ENCODE results near the gene MTA1.

MTA1 gene

DNA sequence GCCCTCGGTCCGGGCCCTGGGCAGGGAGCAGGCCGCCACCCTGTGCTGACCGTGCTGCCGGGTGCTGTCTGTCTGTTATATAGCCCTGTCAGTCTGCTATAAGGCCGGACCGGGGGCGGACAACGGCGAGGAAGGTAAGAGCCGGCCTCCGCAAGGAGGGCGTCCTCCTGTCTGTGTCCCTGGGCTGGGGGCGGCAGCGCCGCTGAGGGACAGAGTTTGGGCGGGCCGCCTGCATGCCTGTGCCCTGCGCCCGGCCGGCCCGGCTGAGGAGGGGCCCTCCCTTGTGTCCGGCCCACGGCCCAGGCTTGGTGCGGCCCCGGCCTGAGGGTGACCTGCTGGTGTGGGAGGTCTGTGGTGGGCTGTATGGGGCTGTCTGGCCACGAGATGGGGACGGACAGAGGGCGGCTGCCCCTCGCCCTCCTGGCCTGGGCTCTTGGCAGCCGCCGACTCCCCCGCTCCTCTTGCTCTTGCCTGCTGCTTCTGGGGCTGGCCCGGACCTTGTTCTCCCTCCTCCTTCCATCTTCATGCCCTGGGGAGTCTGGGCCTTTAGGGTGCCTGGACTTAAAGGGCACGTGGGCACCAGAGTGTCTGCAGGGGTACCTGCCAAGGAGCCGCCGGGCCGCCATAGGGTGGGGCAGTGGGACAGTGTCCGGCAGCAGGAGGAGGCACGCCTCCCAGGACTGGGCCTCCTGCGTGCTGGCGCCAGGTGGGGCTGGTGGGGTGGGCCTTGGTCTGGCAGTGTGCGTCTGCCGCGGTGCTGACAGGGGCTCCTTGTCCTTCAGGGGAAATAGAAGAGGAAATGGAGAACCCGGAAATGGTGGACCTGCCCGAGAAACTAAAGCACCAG lies 29.9 kb downstream of the MTA1 start:
- DNase-seq (ENCODE audit: low read depth in 1 of 2, low spot score in 1 of 2): no peak
- no peak for TF ChIP-seq JUND (IDR thresholded peaks at IDR 0.05; ENCODE audit: low read depth)
- in situ Hi-C loops (cut with HindIII; ENCODE audit: low pct_unique_long_range_greater_than_20kb, low sequenced_read_pairs): no loop called here

DNA sequence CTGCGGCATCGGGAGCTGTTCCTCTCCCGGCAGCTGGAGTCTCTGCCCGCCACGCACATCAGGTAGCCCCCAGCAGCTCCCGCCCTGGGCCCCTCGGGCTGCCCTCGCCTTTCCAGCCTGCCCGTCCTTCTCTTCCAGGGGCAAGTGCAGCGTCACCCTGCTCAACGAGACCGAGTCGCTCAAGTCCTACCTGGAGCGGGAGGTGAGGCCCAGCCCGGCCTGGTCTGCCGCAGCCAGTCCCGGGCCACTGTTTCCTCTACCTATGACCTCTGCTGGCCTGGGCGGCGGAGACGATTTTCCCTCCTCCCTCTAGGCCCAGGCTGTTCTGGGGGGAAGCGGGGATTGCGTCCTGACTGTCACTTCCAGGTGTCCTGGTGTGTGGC lies 30.5 kb downstream of the MTA1 start:
- TF ChIP-seq JUND (IDR thresholded peaks at IDR 0.05; ENCODE audit: low read depth): no peak
- in situ Hi-C loops (cut with HindIII; ENCODE audit: low pct_unique_long_range_greater_than_20kb, low sequenced_read_pairs): no loop called here
- no peak for DNase-seq (ENCODE audit: low read depth in 1 of 2, low spot score in 1 of 2)

DNA sequence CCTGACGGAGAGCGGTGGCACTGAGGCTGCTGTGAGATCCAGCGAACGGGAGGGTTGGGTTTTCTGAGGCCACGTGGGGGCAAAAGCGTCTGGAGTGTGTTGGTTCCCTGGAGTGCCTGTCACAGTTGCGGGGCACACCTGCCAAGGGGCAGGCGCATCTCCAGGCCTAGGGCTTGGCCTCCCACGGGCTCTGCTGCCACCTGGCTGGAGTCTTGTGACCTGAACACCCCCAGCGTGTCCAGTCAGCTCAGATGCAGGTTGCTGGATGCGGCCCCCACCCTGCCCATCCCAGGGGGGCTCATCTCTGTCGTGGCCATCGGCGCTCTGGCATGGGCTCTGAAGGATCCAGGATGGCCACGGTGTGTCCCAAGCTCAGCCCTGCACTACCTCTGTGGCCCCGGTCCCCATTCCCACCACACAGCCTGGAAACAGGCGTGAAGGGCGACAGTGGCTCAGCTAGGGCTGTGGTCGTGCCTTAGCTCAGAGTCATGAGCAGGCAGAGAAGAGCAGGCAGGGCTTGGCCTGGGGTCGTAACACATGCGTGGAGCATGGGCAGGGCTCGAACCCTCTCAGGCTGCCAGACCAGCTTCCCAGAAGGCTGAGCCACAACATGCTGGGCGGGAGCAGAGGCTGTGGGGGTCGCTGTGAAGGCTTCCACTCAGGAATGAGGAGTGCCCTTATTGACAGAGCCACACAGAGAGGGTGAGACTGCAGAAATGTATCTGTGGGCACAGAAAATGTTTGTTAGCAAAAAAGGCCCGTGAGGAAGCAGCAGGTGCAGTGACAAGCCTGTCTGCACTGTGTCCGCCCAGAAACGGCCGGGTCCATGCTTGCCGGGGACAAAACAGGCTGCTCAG lies 31.5 kb downstream of the MTA1 start:
- in situ Hi-C loops (cut with HindIII; ENCODE audit: low pct_unique_long_range_greater_than_20kb, low sequenced_read_pairs): no loop called here
- TF ChIP-seq JUND (IDR thresholded peaks at IDR 0.05; ENCODE audit: low read depth): no peak

DNA sequence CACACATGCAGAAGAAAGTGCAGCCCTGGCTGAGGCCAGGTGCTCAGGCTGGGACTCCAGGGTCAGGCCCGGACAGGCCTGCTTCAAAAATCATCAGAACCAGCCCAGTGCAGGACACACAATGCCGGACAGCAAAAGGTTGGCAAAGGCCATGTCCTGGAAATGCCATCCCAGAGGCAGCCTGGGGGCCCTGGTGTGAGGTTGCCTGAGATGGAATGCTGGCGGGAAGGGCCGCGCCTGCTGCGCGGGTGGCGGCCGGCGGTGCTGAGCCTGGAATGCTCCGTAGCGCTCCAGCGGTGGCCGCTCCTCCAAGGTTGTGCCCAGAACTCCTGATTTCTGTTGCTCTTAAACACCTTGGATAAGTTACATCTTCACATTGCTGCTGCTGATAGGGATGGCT lies 33.3 kb downstream of the MTA1 start:
- in situ Hi-C loops (cut with HindIII; ENCODE audit: low pct_unique_long_range_greater_than_20kb, low sequenced_read_pairs): no loop called here
- TF ChIP-seq JUND (IDR thresholded peaks at IDR 0.05; ENCODE audit: low read depth): no peak
- DNase-seq (ENCODE audit: low read depth in 1 of 2, low spot score in 1 of 2): no peak

More for the DNA sequence above, 31.5 kb downstream of the MTA1 start:
- DNase-seq (ENCODE audit: low read depth in 1 of 2, low spot score in 1 of 2): no peak

DNA sequence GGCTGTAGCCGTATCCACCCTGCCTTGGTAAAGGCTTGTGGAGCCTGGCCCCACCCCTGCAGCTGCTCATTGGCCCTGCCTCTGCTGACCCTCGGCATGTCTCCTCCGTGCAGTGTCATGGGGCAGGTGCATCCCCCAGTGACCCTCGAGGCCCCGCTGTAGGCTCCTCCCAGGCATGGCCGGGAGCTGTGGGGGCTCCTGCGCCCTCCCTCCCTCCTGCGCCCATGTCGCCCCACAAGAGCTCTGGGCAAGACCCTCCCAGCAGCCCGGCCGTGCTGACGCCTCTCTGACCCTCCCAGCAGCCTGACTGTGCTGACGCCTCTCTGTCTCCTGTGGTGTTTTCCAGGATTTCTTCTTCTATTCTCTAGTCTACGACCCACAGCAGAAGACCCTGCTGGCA lies 34.2 kb downstream of the MTA1 start:
- TF ChIP-seq JUND (IDR thresholded peaks at IDR 0.05; ENCODE audit: low read depth): no peak
- in situ Hi-C loops (cut with HindIII; ENCODE audit: low pct_unique_long_range_greater_than_20kb, low sequenced_read_pairs): no loop called here
- no peak for DNase-seq (ENCODE audit: low read depth in 1 of 2, low spot score in 1 of 2)

DNA sequence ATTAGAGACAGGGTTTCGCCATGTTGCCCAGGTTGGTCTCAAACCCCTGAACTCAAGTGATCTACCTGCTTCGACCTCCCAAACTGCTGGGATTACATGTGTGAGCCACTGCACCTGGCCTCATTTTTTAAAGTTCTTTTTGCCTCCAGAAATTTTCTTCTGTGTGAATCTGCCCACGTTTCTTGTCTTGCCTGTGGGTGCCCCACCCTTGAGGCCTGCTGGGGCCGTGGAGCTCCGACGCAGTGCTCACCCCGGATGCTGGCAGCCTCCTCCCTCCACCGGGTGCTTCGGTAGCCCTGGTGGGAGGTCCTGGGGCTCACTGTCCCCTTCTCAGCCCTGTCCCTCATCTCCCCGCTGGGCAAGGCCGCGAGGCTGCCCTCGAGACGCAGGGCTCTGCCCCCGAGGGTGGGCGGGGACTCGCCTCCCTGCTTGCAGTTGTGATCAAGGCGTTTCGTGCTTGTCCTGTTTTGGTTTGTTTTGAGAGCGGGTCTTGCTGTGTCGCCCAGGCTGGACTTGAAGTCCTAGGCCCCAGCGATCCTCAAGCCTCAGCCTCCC lies 35.5 kb downstream of the MTA1 start:
- in situ Hi-C loops (cut with HindIII; ENCODE audit: low pct_unique_long_range_greater_than_20kb, low sequenced_read_pairs): no loop called here
- no peak for DNase-seq (ENCODE audit: low read depth in 1 of 2, low spot score in 1 of 2)
- no peak for TF ChIP-seq JUND (IDR thresholded peaks at IDR 0.05; ENCODE audit: low read depth)

DNA sequence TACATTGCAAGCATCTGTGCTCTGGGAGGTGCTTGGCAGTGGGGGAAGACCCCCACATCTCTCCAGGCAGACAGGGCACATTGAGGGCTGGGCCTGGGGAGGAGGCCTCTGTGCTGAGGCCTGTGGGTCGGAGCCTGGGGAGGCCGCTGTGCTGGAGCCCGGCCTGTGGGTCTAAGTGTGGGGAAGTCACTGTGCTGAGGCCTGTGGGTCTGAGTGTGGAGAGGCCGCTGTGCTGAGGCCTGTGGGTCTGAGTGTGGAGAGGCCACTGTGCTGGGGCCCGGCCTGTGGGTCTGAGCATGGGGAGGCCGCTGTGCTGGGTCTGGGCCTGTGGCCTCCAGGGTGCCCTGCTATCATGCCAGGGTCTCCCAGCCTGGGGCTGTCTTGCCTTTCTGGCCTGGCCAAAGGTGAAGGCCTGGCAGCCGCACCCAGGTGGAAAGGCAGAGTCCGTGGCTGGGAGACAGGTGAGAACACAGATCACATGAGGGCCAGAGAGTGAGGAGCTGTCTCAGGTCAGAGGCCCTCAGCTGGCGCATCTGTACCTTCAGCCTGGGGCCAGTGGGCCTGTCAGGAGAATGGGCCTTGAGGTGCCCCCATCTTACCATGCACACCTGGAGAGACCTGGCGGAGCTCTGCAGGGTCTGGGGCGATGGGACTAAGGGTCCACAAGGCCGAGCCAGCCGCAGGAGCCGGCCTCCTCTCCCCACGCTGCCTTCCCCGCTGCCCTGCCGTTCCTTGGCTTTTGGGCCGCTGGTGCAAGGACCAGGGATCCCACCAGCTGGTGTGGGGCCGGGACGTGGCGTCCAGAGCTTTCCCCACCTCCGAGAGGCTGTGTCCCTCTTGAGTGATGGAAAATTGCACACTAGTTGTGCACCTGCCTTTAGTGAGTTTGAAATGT lies 36.4 kb downstream of the MTA1 start:
- TF ChIP-seq JUND (IDR thresholded peaks at IDR 0.05; ENCODE audit: low read depth): no peak
- DNase-seq (ENCODE audit: low read depth in 1 of 2, low spot score in 1 of 2): no peak
- in situ Hi-C loops (cut with HindIII; ENCODE audit: low pct_unique_long_range_greater_than_20kb, low sequenced_read_pairs): no loop called here

DNA sequence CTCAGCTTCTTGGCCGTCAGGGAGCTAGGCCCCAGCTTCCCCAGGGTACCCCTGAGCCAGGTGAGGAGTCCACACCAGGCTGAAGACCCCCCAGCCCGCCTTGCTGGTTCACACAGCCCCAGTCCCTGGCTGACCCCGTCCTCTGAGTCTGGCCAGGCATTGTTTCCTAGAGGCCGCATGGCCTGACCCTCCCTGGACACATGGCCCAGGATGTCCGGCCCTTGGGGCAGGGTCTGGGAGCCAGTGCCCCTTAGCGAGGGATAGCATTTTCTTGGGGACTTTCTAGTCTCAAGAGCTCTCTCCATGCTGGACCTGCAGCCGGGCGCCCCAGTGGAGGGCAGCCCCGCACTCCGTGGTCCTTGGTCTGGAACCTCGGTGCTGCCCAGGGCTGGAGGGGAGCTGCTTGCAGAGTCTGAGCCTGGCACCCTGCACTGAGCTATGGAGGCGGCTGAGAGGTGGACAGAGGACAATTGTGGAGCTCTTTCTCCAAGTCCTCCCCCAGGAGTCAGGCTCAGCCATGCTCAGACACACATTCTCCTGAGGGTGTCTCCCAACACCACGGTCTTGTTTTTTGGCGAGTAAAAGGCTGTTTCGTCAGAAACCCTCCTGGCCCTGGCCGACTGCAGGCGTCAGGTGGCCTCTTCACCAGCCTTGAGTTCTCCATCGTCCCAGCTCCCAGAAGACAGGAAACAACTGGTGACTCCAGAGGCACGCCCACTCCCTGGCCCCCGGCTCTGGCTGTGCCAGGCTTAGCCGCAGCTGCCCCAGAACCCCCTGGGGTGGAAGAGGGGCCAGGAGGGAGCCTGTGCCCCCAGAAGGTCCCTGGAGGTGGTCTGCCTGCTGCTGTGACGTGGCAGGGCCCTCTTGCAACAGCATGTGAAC lies 37.4 kb downstream of the MTA1 start:
- TF ChIP-seq JUND (IDR thresholded peaks at IDR 0.05; ENCODE audit: low read depth): no peak
- peak; percentile 45 to 52 for DNase-seq (ENCODE audit: low read depth in 1 of 2, low spot score in 1 of 2)
- in situ Hi-C loops (cut with HindIII; ENCODE audit: low pct_unique_long_range_greater_than_20kb, low sequenced_read_pairs): no loop called here

DNA sequence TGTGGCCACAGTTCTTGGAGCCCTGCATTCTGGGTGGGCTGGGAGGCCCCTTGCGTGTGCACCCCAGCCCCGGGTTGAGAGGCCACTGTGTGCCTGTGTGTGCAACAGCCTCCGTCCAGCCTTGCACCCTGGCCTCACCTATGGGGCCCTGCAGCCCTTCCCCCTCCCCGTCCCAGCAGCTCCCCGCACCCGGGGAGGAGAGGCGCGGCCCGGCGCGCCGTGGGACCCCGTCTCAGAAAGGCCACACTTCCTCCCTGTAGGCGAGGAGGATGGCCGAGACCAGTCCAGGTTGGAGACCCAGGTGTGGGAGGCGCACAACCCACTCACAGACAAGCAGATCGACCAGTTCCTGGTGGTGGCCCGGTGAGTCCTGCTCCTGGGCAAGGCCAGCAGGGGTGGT lies 38.4 kb downstream of the MTA1 start:
- in situ Hi-C loops (cut with HindIII; ENCODE audit: low pct_unique_long_range_greater_than_20kb, low sequenced_read_pairs): no loop called here
- TF ChIP-seq JUND (IDR thresholded peaks at IDR 0.05; ENCODE audit: low read depth): no peak
- no peak for DNase-seq (ENCODE audit: low read depth in 1 of 2, low spot score in 1 of 2)

DNA sequence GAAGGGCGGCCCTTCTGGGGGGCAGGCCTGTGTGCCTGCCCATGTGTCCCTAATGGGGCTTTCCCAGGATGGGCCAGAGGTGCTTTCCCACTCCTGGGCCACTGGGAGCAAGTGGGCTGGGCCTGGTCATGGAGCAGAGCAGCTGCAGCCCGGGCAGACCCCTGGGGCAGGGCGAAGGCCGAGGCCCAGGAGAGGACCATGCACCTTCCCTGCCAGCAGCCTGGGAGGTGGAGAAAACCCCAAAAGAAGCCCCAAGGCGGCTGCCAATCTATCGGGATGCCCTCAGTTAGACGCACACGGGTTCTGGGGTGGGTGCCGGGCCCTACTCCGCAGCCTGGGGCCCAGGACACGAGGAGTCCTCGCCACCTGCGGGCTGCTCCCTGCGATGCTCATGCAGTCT lies 38.9 kb downstream of the MTA1 start:
- no peak for TF ChIP-seq JUND (IDR thresholded peaks at IDR 0.05; ENCODE audit: low read depth)
- in situ Hi-C loops (cut with HindIII; ENCODE audit: low pct_unique_long_range_greater_than_20kb, low sequenced_read_pairs): no loop called here
- no peak for DNase-seq (ENCODE audit: low read depth in 1 of 2, low spot score in 1 of 2)

DNA sequence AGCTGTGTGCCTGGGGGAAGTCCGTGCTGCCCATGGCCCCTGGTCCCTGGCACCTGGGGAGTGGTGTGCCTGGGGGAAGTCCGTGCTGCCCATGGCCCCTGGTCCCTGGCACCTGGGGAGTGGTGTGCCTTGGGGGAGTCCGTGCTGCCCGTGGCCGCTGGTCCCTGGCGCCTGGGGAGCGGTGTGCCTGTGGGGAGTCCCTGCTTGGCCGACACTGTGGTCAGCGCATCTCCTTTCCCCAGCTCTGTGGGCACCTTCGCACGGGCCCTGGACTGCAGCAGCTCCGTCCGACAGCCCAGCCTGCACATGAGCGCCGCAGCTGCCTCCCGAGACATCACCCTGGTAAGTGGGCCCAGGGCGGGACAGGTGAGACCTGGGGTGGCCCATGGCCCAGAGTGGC lies 40.5 kb downstream of the MTA1 start:
- in situ Hi-C loops (cut with HindIII; ENCODE audit: low pct_unique_long_range_greater_than_20kb, low sequenced_read_pairs): no loop called here
- DNase-seq (ENCODE audit: low read depth in 1 of 2, low spot score in 1 of 2): no peak
- no peak for TF ChIP-seq JUND (IDR thresholded peaks at IDR 0.05; ENCODE audit: low read depth)

All from T47D (cell line).